ENCODE results near the gene ROGDI. TPM values are rescaled to one million over a fixed set of nuclear protein-coding genes. Genes with fewer than 3 reads are reported as not detected.

ROGDI gene
- total and polyA plus RNA-seq, 9 of the 15 experiments (the other 6 are each of a cell fraction or from before 2014, with no cell fraction given) = 0.97 to 37.3 (median 16.5) TPM

GRCh38 chr16:4802659-4803287 is 340 bp upstream of the ROGDI start (continued):
- TF ChIP-seq, protein P1, sequence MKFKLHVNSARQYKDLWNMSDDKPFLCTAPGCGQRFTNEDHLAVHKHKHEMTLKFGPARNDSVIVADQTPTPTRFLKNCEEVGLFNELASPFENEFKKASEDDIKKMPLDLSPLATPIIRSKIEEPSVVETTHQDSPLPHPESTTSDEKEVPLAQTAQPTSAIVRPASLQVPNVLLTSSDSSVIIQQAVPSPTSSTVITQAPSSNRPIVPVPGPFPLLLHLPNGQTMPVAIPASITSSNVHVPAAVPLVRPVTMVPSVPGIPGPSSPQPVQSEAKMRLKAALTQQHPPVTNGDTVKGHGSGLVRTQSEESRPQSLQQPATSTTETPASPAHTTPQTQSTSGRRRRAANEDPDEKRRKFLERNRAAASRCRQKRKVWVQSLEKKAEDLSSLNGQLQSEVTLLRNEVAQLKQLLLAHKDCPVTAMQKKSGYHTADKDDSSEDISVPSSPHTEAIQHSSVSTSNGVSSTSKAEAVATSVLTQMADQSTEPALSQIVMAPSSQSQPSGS (CRISPR knock-in tag; IDR thresholded peaks at IDR 0.05) = no peak
- TF ChIP-seq SREBF2 (CRISPR knock-in tag; IDR thresholded peaks at IDR 0.05) = no peak
- TF ChIP-seq, protein P2, sequence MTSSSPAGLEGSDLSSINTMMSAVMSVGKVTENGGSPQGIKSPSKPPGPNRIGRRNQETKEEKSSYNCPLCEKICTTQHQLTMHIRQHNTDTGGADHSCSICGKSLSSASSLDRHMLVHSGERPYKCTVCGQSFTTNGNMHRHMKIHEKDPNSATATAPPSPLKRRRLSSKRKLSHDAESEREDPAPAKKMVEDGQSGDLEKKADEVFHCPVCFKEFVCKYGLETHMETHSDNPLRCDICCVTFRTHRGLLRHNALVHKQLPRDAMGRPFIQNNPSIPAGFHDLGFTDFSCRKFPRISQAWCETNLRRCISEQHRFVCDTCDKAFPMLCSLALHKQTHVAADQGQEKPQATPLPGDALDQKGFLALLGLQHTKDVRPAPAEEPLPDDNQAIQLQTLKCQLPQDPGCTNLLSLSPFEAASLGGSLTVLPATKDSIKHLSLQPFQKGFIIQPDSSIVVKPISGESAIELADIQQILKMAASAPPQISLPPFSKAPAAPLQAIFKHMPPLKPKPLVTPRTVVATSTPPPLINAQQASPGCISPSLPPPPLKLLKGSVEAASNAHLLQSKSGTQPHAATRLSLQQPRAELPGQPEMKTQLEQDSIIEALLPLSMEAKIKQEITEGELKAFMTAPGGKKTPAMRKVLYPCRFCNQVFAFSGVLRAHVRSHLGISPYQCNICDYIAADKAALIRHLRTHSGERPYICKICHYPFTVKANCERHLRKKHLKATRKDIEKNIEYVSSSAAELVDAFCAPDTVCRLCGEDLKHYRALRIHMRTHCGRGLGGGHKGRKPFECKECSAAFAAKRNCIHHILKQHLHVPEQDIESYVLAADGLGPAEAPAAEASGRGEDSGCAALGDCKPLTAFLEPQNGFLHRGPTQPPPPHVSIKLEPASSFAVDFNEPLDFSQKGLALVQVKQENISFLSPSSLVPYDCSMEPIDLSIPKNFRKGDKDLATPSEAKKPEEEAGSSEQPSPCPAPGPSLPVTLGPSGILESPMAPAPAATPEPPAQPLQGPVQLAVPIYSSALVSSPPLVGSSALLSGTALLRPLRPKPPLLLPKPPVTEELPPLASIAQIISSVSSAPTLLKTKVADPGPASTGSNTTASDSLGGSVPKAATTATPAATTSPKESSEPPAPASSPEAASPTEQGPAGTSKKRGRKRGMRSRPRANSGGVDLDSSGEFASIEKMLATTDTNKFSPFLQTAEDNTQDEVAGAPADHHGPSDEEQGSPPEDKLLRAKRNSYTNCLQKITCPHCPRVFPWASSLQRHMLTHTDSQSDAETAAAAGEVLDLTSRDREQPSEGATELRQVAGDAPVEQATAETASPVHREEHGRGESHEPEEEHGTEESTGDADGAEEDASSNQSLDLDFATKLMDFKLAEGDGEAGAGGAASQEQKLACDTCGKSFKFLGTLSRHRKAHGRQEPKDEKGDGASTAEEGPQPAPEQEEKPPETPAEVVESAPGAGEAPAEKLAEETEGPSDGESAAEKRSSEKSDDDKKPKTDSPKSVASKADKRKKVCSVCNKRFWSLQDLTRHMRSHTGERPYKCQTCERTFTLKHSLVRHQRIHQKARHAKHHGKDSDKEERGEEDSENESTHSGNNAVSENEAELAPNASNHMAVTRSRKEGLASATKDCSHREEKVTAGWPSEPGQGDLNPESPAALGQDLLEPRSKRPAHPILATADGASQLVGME (CRISPR knock-in tag; IDR thresholded peaks at IDR 0.05) = peak; percentile 58; the same call in 1 of the 2 replicates
- no peak for TF ChIP-seq ZNF253 (CRISPR knock-in tag; conservative IDR thresholded peaks at IDR 0.05)
- TF ChIP-seq TFE3 (CRISPR knock-in tag; IDR thresholded peaks at IDR 0.05) = no peak
- TF ChIP-seq SAFB2 (IDR thresholded peaks at IDR 0.05; ENCODE audit: borderline replicate concordance, low read depth, low read length, severe bottlenecking) = no peak
- TF ChIP-seq RBFOX2 (IDR thresholded peaks at IDR 0.05; ENCODE audit: low read depth, low read length) = peak; percentile 81
- peak; percentile 31 for TF ChIP-seq HNRNPH1 (optimal IDR thresholded peaks at IDR 0.05; ENCODE audit: low read depth, low read length)
- peak; percentile 74 for TF ChIP-seq REST (IDR thresholded peaks at IDR 0.05; ENCODE audit: borderline replicate concordance)
- TF ChIP-seq REST (CRISPR knock-in tag; IDR thresholded peaks at IDR 0.05; ENCODE audit: low read depth) = peak; percentile 64; the same call in 1 of the 2 replicates

Measured in K562 (cell line).